Activated CD8-positive, alpha-beta memory T cell treated with anti-CD3 and anti-CD28 coated beads, Interleukin-2, amount 50 U/mL, for 48 hours (primary cell): ENCODE data around the gene MKLN1.
"Not testable (repeated sequence)": the region's sequence is repeated elsewhere in the genome, so short reads cannot be mapped to it uniquely, and the experiment has no call there.

Experiments
- DNase-seq: peaks from one replicate; pipeline ENCODE4 v3.0.0-alpha.2; 2020

MKLN1 gene

DNA sequence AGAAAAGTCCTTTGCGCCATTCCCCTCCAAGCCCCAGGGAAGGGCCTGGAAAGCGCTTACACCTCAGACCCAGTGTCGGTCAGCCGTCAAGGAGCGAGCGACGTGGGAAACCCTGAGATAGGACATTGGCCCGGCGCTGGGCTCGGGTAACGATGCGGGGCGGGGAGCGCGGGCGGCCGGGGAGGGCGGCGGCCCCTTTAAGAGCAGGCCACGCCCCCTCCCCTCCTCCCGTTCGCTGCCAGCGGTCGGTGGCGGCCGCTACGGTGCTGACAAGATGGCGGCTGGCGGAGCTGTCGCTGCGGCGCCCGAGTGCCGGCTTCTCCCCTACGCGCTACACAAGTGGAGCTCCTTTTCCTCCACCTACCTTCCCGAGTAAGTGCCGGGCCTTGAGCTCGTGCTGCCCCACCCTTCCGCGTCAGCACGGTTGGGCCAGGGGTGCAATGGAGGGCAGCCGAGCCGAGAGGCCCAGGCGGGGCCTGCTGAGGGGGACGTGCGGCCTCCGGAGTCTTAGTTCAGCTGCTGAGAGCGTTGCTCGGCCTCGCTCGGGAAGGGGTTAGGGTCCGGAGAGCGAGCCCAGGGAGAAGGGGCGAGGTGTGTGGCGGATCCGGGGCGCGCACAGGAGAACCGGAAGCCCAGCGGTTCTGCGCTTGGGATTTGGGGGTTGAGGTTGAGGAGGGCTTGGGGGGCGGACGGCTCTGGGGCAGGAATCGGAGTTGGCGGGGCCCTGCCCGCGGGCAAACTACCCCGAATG lies at the start of gene MKLN1:
Gene MKLN1, plus strand, starts transcription at position 251 of the 751 bp plus-strand sequence. Its CDS starts 24 bp downstream, at position 275.
- DNase-seq, result peak; percentile 94

DNA sequence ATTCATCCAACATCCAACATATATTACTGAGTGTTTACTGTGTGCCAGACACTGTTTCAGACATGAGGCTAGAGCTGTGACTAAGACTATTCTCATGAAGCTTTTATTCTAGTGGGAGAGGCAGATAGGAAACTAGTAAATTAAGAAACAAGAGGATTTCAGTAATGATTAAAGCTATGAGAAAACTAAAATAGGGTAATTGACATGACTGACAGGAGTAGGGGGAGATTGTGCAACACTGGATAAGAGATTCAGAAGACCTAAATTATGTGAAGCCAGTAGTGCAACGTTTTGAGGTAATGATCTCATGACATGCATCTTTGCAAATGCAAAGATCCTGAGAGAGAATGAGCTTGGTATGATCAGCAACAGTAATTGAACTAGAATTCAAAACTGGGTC lies 48.6 kb upstream of the MKLN1 start:
- no peak for DNase-seq

DNA sequence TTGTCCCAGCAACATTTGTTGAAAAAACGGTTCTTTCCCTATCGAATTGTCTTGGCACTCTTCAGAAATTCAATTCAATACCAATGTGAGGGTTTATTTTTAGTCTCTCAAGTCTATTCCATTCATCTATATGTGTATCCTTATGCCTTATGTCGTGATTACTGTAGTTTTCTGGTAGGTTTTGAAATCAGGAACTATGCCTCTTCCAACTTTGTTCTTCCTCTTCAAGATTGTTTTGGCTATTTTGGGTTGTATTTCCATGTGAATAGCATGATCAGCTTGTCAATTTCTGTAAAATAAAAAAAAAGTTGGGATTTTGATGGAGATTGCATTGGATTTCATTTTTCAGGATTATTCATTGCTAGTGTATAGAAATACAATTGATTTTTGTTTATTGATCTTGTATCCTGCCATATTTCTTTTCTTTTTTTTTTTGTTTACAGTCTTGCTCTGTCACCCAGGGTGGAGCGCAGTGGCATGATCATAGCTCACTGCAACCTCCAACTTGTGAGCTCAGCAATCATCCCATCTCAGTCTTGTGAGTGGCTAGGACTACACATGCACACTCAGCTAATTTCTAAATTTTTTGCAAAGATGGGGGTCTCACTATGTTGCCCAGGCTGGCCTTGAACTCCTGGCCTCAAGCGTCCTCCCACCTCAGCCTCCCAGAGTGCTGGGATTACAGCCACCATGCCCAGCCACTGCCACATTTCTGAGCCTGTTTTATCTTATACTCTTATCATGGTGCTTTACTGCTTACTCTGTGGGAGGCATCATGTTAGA lies 46.2 kb upstream of the MKLN1 start:
- no peak for DNase-seq

DNA sequence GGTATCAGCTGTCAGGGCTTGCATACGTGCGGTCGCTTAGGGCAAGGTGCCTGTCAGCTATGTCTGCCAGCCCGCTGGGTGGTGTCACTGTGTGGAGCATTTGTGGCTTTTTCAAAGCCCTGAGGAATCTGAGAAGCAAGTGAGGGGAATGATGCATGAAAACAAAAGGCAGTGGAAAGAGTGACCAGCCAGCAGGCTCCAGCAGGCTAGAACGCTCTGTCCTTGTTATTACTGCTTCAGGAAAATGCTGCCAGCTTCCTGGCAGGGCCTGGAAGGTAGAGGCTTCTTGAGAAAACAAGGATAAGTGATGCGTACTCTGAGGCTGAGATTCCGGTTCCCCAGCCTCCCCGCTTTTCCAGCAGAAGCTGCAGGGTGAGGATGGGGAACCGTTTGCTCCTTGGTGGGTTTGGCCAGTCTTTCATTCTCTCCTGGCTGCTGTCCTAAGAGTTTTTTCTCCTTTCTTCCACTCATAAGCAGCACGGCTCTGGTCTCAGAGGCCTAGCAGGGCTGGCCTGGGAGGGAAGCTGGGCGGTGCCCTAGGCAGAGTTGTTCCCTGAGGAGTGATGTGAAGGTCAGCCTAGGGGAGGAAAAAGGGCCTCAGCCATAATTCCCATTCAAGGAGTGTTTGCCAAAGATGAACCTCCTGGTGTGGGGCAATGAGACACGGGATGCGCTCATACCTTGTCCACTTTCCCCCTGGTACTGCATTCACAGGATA lies 42.8 kb upstream of the MKLN1 start:
- DNase-seq, result no peak

DNA sequence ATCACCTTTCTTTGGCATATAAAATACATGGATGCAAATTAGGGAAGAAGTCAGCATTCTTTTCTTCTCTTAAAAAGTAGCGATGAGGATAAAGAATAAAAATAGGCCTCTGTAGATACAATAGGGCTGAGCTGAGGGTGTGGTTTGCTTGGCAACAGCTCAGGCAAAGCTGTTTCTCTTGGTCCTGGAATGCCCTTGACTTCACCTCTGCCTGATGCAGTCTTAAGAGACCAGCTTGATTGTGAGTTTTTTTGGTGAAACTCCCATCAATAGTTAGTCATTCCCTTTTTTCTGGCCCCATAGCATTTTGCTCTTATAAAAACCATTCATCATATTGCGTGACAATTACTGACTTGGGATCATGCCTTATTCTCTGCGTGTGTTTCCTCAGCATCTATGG lies 42.1 kb upstream of the MKLN1 start:
- no peak for DNase-seq

DNA sequence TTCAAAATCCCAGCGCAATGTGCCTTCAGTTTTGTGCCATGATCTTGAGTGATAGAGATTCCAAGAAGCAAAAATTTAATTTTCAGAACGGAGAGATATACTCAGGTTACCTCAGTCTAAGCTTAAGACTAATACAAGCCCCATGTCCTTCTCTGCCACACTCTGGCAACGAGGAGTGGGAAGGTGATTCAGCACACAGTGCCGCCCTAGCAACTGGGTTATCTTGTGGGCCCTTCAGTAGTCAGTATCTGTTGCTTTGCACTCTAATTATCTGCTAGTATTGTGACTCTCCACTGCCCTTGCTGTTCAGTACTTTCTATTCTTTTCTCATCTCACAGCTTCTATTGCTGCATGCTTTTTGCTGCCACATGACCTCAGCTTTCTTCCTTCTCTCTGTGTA lies 39.2 kb upstream of the MKLN1 start:
- DNase-seq, result no peak

DNA sequence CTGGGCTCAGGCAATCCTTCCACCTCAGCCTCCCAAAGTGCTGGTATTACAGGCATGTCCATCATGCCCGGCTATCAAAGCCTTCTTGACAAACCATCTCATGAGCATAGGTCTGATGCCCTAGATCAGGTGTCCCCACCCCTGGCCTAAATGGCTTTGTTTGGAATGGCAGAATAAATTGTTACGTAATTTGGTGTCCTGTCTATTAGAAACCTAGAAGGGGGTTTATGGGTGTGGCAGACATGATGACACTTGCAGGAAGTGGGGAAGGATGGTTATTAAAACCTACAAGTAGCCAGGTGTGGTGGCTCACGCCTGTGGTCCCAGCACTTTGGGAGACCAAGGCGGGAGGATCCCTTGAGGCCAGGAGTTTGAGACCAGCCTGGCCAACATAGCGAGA lies 38.6 kb upstream of the MKLN1 start:
- no peak for DNase-seq

DNA sequence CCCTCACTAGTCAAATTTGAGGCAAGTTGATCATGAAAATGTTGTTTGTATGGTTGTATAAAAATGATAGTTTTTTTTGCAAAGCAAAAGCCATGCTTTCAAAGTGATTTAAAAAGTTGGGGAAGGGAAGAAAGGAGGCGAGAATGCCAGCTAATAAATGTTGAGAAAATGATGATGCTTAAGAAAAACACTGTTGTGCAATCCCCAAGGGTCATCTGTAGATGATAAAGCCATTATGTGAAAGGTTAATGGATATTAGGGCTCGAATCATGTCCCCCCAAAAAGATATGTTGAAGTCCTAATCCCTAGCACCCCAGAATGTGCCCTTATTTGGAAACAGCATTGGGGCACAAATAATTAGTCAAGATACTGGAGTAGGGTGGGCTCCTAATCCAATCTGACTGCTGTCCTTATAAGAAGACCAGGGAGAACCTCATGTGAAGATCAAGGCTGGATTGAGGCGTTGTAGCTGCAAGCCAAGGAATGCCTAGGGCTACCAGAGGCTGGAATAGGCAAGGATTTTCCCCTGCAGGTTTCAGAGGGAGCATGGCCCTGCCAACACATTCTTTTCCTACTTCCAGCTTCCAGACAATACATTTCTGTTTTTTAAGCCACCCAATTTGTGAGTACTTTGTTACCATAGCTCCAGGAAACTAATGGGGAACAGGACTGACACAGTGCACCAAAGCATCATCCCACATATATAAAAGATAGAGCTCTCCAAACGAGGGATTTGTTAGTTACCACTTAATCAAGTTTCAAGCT lies 35.4 kb upstream of the MKLN1 start:
- DNase-seq, result no peak

DNA sequence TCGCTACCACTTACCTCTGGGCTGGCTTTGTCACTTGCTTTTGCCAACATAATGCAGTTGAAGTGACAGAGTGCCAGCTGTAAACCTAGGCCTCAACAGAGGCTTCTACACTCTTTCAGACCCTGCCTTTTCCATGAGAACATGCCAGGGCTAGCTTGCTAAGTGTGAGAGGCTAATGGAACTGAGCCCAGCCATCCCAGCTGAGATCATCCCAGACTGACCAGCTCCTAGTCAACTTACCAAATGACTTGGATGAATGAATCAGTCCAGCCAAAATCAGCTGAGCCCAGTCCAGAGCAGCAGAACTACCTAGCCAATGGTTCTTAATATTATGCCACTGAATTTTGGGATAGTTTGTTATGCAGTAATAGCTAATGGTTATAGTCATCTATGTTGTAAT lies 34.7 kb upstream of the MKLN1 start:
- DNase-seq, result no peak

DNA sequence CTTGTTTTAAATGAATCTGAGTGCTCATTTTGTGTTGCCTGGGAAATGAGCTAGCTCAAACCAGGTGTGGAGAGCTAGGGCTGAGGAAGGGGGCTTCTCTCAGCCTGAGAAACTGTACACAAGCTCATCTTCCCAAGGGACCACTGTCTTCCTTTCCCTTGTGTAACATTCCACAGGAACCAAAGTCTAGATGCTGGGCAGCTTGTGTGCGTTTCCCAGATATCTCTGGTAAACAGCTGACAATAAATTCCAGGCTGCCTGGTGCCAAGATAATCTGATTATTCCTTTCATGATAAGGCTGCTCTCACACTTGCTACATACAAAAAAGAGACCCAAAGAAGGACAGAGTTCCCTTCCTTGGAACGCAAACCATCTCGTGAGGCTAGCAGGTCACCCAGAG lies 33.1 kb upstream of the MKLN1 start:
- no peak for DNase-seq

DNA sequence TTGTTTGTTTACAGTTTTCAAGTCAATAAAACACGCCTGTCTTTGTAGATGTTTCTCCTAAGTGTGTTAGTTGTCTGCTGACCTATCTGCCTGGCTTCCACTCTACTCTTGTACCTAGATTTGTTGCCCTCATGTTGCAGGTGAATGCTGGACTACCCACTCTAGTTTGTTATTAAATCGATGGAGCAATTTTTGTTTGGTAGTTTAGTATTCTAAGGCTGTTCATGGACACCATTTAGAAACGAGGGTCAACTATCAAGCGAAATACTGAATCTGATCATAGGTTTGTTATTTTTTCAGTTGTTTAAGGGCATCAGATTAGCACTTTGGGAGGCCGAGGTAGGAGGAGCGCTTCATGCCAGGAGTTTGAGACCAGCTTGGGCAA lies 29.1 kb upstream of the MKLN1 start:
- no peak for DNase-seq

DNA sequence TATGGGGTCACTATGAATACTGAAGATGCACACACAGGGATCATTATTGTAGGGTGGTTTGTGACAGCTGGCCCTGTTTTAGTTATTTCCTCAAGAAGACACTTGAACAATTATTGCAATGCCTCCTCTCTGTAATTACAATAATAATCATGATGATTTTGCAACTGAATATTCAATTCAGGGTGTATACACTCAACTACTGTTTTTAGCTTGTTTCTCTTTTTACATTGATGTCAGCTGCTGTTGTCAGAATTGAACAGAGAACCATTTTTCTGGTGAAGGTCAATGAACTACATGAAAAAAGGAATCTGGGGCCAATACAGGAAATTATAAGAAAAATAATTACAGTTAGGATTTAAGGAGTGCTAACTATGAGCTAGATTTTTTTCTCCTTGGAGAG lies 28.6 kb upstream of the MKLN1 start:
- DNase-seq, result no peak

DNA sequence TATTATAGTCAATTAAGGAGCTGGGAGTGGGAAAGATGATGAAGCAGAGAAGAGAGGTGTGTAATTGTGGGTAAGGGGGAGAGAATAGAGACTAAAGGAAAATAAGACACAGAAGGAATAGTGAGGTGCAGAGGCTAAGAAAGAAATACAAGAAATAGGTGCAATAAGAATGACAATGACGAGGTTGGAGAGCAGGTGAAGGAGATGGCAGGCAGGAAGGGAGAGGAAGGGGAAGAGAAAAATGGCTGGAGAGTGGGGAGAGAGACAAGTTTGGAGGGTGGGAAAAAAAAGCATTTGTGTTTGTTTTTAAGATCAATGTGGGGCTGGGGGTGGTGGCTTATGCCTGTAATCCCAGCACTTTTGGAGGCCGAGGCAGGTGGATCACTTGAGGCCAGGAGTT lies 27.6 kb upstream of the MKLN1 start:
- no peak for DNase-seq

DNA sequence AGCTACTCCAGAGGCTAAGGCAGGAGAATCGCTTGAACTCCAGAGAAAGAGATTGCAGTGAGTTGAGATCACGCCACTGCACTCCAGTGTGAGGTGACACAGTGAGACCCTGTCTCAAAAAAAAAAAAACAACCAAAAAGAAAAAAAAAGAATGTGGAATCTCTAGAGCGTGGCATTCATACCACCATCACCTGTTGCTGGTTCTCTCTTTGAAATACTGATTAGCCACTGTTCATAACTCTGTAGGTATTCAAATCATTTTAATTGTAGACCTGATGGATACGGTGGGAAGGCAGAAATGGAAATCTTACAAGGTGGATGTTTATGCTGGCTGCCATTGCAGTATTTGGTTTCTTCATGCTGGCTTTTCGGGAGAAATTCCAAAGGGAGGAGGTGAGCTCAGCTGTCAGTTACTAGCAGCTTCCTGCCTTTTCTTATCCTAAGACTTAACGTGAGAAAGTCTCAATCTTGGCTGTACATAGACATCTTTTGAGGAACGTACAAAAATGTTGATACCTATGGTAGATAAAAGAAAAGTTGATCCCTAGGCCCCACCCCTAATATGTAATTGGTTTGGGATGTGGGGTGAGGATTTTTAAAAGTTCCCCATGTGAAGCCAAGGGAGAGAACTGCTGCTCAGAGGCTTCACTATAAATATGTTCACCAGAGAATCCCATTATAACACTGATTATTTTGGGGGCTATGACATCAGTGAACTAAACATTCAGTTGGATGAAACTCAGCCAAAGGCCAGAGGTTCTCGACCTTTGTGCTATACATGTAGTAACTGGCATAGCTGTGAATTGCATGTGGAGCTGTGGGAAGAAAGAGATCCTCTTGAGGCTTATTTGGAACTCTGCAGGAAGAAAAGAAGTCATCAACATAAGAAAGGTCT lies 26.9 kb upstream of the MKLN1 start:
- no peak for DNase-seq

DNA sequence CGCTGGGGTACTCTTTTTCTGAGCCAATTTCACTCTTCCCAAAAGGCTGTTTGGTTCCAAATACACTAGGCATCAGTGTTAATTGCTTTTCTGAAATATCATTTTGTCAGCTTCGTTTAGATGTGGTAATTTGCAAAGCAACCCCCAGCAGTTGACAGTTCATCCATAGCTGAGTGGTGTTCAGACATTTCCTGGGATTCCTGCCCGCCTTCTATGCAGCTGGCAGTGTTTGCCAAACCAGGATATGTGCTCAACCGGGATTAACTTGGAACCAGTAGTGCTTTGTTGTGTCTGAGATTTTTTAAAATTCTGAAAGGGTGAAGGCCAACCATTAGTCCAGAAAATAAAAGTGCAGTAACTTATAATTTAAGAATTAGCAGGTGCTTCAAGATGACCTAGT lies 25.2 kb upstream of the MKLN1 start:
- DNase-seq, result no peak

DNA sequence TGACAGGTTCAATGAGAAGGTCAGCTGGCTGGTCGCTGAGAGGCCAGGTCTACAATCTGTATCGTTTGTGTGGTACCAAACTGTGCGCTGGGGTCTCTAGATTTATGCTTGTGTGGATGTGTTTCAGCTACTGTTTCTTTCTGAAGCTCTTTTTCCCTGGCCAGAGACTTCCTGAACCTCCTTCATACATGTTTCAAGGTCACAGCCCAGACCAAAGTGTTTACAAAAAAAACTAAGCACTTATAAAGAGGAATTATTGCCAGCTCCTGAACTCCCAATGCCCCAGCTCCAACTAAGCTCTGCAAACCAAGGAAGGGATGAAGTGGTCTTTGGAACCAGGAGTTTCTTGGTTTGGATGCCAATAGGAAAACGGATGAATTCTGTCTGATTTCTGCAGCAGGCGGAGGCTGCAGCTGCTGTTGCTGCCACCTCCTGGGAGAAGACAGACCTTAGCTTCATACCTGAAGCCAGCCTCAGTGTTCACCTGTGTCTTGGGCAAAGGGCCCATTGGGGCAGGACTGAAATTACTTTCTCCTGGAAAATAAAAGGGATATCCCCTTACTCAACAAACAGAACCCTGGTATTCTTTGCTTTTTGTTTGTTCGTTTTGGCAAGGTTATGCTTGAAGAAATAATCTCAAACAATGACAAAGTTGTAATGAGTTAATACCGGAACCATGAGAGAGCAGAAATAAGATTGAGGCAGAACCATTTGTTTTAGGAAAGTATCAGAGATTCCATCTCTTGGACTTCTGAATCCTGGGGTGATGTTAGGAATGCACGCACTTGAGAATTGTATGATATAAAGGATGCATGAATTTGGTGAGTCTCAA lies 24.6 kb upstream of the MKLN1 start:
- no peak for DNase-seq

DNA sequence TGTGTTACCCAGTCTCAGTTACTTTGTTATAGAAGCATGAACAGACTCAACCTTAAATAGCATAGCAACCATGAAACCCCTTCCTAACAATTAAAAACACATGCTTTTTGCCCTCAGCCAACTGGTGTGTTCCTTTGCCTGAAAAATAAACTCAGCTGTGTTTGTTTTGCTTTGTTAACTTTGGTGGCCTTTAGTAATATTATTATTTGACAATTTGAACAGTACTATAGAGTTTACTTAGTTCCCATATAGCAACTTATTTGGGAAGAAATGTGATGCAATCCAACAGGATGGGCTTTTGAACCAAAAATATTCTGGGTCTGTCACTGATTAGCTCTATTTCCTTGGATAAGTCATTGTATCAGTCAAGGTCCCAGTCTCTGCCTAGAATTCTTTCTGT lies 22.5 kb upstream of the MKLN1 start:
- DNase-seq, result no peak

DNA sequence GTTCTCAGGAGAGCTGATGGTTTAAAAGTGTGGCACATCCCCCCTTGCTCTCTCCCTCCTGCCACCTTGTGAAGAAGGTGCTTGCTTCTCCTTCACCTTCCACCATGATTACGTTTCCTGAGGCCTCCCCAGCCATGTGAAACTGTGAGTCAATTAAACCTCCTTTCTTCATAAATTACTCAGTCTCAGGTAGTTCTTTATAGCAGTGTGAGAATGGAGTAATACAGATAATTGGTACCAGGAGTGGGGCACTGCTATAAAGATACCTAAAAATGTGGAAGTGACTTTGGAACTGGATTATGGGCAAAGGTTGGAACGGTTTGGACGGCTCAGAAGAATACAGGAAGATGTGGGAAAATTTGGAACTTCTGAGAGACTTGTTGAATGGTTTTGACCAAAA lies 21.6 kb upstream of the MKLN1 start:
- not testable (repeated sequence) for DNase-seq

DNA sequence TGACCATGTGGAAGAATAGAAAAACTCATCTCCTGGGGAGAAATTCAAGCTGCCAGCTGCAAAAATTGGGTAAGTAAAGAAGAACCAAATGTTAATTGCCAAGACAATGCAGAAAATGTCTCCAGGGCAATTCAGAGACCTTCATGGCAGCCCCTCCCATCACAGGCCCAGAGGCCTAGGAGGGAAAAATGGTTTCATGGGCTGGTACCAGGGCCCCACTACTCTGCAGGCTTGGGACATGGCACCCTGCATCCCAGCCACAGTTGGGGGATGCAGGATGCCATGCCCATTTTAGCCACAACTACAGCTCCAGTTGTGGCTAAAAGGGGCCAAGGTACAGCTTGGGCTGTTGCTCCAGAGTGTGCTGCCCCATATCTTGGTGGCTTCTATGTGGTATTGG lies 20.9 kb upstream of the MKLN1 start:
- DNase-seq, result no peak

DNA sequence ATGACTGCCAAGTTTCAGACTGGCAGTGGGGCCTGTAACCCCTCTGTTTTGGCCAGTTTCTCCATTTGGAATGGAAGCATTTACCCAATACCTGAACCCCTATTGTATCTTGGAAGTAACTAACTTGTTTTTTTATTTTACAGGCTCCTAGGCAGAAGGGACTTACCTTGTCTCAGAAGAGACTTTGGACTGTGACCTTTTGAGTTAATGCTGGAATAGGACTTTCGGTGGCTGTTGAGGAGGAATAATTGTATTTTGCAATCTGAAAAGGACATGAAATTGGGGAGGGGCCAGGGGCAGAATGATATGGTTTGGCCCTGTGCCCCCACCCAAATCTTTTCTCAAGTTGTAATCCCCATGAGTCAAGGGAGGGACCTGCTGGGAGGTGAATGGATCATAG lies 20.0 kb upstream of the MKLN1 start:
- no peak for DNase-seq

DNA sequence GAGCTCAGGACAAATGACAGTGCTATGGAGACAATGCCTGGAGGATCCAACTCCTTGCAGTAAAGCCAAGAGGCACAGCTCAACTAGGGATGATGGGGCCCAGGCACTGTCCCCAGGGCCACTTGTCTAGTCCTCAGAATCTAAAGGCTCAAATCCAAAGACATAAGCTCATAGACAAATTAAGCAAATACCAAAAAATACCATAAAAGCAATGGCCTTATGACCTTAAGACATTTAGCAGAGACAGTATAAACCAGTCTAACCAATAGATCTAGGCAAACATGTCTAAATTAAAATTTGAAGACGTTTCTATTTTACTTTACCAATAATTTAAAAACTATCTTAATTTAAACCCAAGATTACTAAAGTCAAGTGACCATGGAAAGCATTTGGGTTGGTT lies 14.8 kb upstream of the MKLN1 start:
- DNase-seq, result no peak
